ENCODE data around the gene FRMPD2. TPM values are rescaled to one million over a fixed set of nuclear protein-coding genes. Genes with fewer than 3 reads are reported as not detected.
"Not testable (repeated sequence)": the region's sequence is repeated elsewhere in the genome, so short reads cannot be mapped to it uniquely, and the experiment has no call there.

Gene FRMPD2
- total RNA-seq, 1 donor from 2014 or later = not detected

DNA sequence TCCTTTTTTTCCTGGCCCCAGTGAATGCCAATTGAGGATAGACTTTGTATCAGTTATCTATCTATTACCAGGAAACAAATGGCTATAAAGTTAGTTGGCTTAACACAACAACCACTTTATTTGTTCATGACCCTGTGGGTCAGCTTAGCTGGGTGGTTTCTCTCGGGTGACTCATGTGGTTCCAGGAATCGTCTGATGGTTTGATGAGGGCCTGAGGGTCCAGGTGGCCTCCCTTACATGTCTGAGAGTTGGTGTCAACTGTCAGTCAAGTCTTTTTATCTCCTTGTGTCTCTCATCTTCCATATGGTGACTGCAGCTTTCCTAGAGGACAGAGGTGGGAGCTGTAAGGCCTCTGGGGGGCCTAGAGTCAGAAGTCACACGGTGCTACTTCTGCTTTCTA lies 16.7 kb upstream of the FRMPD2 start:
- intact Hi-C loops (cut with DNase I) = no loop called here
- DNase-seq (ENCODE audit: low spot score) = no peak

DNA sequence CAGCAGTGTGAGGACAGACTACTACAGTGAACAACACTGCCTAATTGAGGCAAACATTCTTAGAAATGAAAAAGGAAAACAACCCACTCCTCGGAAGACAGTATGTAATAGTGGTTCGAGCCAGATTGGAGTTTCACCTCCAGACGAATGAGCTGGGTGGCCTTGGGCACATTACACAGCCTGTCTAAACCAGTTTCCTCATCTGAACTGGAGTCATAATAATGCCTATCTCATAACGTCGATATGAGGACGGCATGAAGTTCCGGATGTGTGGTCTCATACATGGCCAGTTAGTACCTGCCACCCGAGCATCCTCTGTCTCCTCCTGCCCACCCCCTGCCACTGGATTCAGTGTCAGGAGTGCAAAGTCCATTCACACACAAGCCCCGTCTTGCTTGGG lies 15.8 kb upstream of the FRMPD2 start:
- intact Hi-C loops (cut with DNase I) = no loop called here
- DNase-seq (ENCODE audit: low spot score) = no peak

DNA sequence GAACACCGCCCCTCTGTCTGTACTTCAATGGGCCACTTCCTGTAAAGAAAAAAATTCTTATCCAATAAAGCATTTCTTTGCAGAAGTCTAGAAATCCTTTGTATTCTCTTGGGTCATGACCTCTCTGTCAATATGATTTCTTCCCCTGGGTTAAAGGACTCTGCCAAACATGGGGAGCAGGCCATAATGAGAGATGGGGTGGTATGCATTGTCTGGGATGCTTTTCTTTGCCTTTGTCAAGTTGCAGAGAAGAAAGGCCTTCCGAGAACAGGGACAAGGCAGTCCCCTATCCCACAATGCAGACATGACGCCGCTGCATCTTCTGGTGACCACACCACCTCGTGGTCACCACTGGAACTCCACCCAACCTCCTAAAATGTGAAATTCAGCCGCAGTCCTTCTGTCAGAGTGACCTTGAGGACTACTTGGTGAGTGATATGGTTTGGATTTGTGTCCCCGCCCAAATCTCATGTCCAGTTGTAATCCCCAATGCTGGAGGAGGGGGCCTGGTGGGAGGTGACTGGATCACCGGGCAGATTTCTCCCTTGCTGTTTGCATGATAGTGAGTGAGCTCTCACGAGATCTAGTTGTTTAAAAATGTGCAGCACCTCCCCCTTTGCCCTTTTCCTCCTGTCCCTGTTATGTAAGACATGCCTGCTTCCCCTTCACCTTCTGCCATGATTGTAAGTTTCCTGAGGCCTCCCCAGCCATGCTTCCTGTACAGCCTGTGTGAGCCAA lies 15.2 kb upstream of the FRMPD2 start:
- intact Hi-C loops (cut with DNase I) = loop anchor here (5.0 kb wide), 1 partner anchor 72 kb away; no protein-coding TSS in a partner anchor
- DNase-seq (ENCODE audit: low spot score) = no peak

DNA sequence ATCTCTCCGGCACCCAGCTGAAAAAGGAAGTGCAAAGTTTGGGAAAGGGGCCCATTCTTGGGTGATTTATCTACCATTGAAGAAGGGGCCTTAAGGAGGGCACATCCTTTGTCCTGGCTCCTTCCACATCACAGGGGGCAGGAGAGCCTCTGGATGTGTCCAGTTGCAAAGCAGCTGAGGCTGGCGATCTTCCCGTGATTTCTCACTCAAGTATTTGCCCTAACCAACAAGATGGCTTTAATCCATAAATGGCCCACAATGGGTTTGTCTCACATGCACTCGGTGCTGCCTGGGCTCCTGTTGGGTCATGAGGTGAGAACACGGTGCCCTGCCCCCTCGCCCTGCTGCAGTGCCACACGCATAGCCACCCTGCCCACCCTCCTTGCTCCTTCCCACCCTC lies 14.2 kb upstream of the FRMPD2 start:
- no peak for DNase-seq (ENCODE audit: low spot score)
- intact Hi-C loops (cut with DNase I) = loop anchor here (5.0 kb wide), 1 partner anchor 71 kb away; no protein-coding TSS in a partner anchor

DNA sequence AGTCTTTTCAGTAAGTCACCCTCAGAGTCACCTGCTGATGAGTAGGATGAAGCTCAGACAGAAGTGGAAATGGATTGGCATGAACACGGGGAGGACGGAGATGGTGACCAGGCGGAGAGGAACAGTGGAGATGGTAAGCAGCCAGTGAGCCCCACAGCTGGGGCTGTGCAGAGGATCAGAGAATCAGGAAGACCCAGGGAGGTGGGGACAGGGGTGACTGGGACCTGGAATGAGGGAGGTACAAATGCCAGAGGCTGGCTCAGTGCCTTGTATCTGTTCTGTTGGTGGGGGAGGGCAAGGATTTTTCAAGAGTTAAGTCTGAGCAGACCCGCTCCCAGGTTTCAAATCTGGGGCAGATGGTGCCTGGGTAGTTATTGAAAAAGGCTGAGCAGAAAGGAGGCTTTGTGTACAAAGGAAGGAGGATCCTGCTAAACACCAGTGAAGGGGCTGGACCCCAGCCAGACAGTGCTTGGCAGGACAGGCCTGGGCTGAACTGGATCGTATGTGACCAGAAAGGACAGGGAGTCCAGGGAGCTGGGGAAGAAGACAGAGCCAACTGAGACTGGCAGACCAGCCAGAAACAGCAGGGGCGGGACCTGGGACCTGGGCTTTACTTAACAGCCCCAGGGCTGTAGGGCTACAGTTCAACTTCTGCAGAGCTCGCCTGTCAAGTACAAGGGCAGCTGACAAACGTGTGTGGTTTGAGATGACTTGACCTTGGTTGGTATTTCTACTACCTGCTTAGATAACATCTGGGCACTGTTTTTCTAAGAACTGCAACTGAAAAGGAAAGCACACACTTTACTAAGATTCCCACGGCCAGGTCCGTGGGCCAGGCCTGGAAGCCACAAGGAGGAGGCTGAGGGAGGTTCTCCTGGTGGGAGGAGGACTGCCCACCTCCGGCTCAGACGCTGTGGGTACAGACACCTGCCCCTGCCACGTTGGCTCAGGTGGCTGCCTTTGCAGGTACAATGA lies 13.2 kb upstream of the FRMPD2 start:
- intact Hi-C loops (cut with DNase I) = loop anchor here (5.0 kb wide), 1 partner anchor 70 kb away; no protein-coding TSS in a partner anchor
- DNase-seq (ENCODE audit: low spot score) = no peak

DNA sequence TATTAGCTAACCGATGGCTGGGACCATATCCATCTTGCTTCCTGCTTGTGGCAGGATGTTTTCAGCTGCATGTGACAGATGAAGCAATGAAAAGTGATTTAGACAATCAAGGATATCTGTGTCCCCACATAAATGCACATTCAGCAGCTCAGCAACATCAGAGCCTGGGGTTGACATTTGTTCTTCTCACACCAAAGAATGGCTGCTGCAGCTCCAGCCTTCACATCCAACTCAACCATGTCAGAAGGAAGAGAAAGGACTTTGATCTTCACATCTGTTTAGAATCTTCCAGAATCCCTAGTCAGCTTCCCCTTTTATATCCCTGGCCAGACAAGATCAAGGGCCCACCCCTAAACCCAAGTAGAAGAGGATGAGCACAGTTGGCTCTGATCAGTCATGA lies 11.9 kb upstream of the FRMPD2 start:
- DNase-seq (ENCODE audit: low spot score) = no peak
- intact Hi-C loops (cut with DNase I) = loop anchor here (5.0 kb wide), 1 partner anchor 69 kb away; no protein-coding TSS in a partner anchor

DNA sequence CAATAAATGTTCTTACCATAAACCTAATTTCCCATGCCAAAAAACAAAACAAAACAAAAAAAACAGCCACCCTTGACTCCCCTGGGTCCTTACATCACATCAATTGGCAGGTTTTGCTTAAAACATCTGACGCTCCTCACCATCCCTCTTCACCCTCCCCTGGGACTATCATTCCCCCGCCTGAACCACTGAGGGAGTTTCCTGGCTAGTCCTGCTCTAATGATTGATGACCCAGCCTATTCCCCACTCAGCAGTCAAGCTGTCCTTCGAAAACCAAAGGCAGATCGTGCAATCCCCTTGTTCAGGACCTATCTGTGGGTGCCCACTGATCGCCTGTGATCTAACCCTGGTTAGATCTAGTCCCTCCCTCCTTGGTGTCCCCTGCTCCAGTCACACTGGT lies 11.2 kb upstream of the FRMPD2 start:
- DNase-seq (ENCODE audit: low spot score) = no peak
- intact Hi-C loops (cut with DNase I) = loop anchor here (5.0 kb wide), 1 partner anchor 68 kb away; no protein-coding TSS in a partner anchor

DNA sequence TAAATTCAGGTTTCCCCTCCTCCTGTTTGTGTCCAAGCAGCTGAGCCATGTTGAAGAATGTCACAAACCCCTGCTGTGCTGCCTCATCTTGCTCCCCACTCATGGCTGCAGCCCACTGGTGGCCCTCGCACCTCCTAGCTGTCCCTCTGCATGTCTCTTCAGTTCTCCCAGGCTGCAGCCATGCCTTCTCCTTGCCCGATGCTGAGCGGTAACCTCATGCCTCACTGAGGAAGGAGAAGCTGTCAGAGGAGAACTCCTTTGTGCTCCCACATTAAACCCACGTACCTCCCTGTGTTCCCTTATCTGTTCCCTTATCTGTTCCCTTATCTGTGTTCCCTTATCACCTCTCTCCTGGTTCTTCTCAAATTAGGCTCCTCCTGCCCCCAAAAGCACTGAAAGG lies 10.3 kb upstream of the FRMPD2 start:
- DNase-seq (ENCODE audit: low spot score) = no peak
- intact Hi-C loops (cut with DNase I) = loop anchor here (5.0 kb wide), 1 partner anchor 68 kb away; no protein-coding TSS in a partner anchor

DNA sequence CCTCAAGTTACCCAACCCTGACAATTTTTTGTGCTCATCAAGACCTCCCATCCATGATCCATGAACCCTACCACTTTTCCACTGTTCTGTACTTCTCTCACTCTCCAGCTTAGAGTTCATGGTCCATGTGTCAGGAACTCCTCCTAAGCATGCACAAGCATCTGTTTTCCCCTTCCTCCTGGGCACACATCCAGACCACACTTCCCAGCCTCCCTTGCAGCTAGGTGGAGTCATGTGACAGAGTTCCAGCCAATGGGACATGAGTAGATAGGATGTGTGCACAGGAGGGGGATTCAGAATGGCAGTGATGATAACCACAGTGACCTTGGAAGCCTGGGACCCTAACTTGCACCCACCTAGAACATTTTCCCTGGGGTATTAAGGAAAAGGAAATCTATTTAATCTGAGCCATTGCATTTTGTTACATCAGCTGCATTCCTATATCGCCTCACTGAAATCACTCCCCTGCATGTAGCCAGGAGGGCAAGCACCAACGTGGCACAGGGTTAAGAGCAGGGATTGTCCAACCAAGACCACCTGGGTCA lies 9.6 kb upstream of the FRMPD2 start:
- intact Hi-C loops (cut with DNase I) = no loop called here

DNA sequence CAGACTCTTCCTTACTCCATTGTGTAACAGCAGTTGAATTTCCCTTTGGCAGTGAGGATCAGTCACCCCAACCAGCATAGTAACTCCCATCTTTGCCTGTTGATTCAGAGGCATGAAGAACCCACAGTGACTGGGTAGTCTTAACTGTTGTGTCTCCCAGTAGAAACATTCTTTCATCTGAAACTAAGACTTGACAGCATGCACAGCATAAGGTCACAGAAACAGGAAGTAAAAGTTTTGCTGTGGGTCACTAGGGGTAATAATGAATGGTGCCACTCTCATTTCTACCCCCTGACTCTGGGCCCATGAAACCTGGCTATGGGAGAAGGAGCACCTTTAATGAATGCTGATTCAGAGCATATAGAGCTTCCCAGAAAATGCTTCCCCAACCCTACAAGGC lies 8.3 kb upstream of the FRMPD2 start:
- no peak for DNase-seq (ENCODE audit: low spot score)
- intact Hi-C loops (cut with DNase I) = no loop called here

More for the DNA sequence above, 9.6 kb upstream of the FRMPD2 start:
- DNase-seq (ENCODE audit: low spot score) = no peak

DNA sequence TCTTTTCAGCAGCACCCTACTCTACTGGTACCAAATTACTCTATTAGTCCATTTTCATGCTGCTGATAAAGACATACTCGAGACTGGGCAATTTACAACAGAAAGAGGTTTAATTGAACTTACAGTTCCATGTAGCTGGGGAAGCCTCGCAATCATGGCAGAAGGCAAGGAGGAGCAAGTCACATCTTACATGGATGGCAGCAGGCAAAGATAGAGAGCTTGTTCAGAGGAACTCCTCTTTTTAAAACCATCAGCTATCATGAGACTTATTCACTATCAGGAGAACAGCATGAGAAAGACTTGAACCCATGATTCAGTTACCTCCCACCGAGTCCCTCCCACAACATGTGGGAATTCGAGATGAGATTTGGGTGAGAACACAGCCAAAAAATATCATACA lies 7.2 kb upstream of the FRMPD2 start:
- intact Hi-C loops (cut with DNase I); DNase-seq (ENCODE audit: low spot score): not testable (repeated sequence)

DNA sequence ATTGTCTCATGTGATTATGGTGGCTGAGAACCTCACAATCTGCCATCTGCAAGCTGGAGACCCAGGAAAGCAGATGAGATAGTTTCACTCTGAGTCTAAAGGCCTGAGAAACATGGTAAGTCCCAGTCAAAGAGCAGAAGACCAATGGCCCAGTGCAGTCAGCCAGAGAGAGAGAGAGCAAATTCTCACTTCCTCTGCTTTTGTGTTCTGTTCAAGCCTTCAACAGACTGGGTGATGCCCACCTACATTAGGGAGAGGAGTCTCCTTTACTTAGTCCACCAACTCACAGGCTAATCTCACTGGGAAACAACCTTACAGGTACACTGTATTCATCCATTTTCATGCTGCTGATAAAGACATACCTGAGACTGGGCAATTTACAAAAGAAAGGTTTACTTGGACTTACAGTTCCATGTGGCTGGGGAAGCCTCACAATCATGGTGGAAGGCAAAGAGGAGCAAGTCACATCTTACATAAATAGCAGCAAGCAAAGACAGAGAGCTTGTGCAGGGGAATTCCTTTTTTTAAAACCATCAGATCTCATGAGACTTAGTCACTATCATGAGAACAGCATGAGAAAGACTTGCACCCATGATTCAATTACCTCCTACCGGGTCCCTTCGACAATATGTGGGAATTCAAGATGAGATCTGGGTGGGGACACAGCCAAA lies 4.7 kb upstream of the FRMPD2 start:
- intact Hi-C loops (cut with DNase I) = no loop called here
- no peak for DNase-seq (ENCODE audit: low spot score)

DNA sequence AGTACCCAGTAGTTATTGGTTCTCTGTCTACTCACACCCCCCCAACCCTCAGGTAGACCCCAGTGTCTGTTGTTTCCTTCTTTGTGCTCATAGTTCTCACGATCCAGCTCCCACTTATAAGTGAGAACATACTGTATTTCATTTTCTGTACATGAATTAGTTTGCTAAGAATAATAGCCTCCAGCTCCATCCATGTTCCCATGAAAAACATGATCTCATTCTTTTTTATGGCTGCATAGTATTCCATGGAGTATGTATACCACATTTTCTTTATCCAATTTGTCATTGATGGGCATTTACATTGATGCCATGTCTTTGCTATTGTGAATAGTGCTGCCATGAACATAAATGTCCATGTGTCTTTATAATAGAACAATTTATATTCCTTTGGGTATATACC lies 2.6 kb upstream of the FRMPD2 start:
- no peak for DNase-seq (ENCODE audit: low spot score)
- intact Hi-C loops (cut with DNase I) = no loop called here

DNA sequence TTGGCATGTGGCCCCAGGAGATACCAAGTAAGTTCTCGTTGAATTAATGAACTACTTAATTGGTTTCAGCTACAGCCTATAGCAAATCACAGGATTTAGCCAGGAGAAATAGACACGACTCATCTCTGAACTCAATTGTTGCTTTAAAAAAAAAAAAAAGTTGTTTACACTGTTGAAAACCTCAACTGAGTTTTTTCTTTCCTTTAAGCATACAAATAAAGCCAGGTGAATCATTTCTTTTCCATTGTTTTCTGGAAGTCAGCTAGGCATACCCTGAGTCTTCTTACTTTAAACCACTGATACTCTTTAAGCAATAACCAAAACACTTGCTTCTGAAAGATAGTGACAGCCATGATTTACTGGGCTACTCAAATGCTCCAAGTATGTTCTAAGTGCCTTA lies 755 bp downstream of the FRMPD2 start:
- intact Hi-C loops (cut with DNase I) = no loop called here
- no peak for DNase-seq (ENCODE audit: low spot score)

DNA sequence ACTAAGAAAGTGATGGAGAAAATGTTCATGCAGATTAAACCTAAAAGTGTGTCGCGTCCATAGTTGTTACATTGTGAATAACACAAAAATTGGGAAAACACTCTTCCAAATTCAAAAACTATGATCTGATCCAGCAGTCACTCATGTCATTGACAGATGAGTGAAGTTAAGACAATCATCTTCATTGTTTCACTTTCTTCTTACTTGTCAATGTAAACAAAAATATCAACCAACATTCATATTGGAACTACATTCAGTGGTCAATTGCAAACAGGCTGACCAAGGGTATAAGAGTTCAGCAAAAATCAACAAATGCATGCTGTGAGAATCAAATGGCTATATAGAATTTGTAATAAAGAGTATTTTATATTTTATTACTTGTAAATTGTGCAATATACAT lies 1.8 kb downstream of the FRMPD2 start:
- DNase-seq (ENCODE audit: low spot score) = no peak
- intact Hi-C loops (cut with DNase I) = no loop called here

DNA sequence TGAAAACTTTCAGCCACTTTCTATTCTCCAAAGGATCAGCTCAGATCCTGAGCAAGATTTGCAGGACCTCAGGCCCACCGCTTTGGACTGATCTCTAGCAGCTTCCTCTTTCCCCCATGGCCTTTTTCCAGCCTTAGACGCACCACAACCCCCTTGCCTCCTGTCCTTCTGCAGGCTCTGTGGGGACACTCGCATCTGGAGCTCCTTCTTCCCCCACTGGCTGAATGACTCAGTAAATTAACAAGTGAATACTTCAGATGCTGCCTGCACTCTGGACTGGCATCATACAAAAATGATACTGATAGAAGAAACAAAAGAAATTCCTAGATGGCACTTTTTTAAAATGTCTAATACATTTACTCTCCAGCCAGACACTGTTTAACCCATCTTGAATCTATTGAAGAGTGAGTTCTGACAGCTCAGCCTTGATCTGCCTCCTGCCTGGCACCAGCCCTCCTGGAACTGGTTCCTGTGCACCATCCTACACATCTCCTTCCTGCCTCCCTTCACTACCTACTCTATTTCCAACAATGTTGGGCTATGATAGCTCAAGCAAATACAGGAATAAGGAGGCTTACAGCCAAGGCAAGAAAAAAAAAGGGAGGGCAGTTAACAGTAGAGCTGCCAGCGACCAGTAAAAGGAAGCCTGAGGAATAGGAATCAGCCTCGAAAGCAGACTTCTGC lies 3.3 kb downstream of the FRMPD2 start:
- intact Hi-C loops (cut with DNase I) = no loop called here
- no peak for DNase-seq (ENCODE audit: low spot score)

DNA sequence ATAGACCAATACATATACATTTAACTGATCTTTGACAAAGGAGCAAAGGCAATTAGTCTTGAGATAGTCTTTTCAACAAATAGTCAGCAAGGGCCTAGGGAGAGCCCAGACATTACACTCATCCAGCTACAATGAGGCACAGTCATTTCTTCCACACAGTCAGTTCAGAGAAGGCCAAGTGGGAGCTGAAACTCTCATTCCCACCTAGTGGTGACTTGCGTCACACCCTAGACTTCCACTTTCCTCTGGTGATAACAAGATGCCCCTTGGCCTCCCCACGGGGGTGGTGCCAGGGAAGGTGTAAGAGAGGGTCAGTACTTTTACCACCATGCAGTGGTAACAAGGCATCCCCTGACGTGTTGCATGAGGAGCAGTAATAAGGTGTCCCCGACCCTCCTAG lies 8.0 kb downstream of the FRMPD2 start:
- no peak for DNase-seq (ENCODE audit: low spot score)

DNA sequence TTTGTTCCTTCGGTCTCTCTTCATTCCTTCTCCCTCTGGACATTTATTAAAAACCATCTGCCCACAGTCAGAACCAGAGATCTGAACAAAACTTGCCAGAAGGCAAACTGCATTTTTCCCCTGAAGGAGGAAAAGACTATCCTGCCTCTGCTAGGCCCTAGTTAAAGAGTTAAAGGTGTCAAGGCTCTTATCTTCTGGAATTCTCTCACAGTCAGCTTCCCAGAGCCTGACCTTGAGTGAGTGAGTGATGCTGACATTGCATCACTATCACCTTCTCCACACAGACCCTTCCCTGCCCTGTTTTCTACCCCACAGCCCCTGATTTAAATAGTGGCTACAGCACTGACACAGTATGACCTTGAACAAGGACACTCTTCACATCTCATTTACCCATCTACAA lies 16.4 kb downstream of the FRMPD2 start:
- intact Hi-C loops (cut with DNase I) = no loop called here
- no peak for DNase-seq (ENCODE audit: low spot score)

More for the DNA sequence above, 8.0 kb downstream of the FRMPD2 start:
- intact Hi-C loops (cut with DNase I) = no loop called here

DNA sequence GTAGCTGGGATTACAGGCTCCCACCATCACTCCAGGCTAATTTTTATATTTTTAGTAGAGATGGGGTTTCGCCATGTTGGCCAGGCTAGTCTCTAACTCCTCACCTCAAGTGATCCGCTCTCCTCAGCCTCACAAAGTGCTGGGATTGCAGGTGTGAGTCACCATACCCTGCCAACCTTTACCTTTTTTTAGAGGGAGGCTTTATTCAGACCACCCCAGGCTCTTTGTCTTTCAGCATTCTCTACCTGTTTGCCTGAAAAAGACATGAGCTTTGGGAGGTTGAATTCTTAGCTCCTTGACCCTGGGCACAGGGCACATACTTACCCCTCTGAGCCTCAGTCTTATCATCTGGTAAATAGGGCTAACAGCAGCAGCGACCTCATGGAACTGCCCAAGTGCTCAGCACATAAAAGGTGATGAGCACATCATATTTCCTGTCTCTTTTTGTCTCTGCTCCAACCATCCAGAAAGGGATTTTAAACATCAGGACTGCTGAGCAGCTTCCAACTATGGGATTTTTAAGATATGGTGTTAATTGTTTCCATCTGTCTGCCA lies 17.0 kb downstream of the FRMPD2 start:
- intact Hi-C loops (cut with DNase I) = no loop called here
- no peak for DNase-seq (ENCODE audit: low spot score)

Measured in cardiac septum (tissue), 1 donor.